HG03565 (cell line): ENCODE data around the gene TARS1.
A peak's percentile ranks its signal among the peaks of the same experiment; 100 is the strongest.

Experiments used
- ATAC-seq: cut with Tn5 transposase; IDR thresholded peaks from one replicate; pipeline ENCODE4 v1.9.1; 2021; ENCODE audit warnings: mild to moderate bottlenecking, moderate library complexity; ENCODE audit not compliant: unreplicated experiment

TARS1 gene

DNA sequence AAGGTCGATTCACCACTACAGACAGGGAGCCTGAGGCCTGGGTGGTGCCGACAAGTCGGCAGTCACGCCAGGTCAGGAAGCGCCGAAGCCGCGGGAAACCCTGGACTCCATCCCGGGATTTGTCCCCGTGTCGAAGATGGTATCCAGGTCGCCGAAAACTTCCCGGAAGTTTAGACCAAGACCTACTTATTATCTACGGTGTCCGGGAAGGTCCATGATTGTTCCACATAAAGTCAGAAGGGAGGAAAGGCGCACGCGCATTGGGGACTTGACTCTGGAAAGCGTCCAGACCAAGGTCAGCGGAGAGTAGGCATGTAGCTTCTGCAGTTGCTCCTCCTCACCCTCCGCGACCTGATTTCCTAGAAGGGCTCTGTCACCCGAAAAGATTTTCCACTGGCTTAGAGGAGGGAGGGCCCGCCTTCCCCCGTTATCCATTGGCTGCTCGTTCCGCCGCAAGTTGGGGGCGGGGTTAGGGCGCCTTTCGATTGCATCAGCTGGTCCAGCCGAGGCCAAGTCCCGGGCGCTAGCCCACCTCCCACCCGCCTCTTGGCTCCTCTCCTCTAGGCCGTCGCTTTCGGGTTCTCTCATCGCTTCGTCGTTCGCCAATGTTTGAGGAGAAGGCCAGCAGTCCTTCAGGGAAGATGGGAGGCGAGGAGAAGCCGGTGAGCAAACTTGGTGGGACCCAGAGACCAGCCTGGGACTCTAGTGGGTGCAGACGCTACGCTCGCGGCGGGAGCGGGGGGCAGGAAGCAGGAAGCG, at the start of gene TARS1:
Gene TARS1, plus strand, starts transcription at position 484 of the 759 bp plus-strand sequence. Its CDS starts 122 bp downstream, at position 606.
- peak; percentile 86 for ATAC-seq

DNA sequence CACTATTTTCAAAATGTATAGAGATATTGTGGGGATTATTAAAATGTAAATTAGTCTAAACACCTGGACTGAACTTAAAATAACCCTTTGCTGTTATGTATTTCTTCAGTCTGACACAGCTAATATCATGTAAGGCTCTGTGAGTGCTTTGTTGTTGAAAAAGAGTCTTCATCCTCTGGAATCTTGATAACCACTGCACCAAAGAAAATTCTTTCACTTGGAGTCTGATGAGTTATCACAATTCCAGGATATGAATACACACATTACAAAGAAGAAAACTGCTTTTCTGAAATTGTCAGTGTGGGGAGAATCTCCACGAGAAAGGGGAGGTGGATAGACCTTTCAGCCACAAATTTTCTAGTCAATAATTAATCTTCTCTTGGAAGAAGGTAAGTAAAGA, 42.3 kb upstream of the TARS1 start:
- no peak for ATAC-seq

DNA sequence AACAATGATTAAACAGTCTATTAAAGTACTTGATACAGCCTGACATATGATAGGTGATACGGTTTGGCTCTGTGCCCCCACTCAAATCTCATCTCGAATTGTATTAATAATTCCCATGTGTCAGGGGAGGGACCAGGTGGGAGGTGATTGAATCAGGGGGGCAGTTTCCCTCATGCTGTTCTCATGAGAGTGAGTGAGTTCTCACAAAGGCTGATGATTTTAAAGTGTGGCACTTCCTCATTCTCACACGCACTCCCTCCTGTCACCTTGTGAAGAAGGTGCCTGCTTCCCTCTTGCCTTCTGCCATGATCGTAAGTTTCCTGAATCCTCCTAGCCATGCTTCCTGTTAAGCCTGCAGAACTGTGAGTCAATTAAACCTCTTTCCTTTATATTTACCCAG, 40.1 kb upstream of the TARS1 start:
- peak; percentile 40 for ATAC-seq

- ATAC-seq, result no peak
Observed at GRCh38 chr5:33401482-33402390, 39.0 kb upstream of the TARS1 start.

GRCh38 chr5:33403187-33403586, 37.6 kb upstream of the TARS1 start:
- ATAC-seq, result no peak

- ATAC-seq, result no peak
Observed at GRCh38 chr5:33408816-33409215, 31.9 kb upstream of the TARS1 start.

DNA sequence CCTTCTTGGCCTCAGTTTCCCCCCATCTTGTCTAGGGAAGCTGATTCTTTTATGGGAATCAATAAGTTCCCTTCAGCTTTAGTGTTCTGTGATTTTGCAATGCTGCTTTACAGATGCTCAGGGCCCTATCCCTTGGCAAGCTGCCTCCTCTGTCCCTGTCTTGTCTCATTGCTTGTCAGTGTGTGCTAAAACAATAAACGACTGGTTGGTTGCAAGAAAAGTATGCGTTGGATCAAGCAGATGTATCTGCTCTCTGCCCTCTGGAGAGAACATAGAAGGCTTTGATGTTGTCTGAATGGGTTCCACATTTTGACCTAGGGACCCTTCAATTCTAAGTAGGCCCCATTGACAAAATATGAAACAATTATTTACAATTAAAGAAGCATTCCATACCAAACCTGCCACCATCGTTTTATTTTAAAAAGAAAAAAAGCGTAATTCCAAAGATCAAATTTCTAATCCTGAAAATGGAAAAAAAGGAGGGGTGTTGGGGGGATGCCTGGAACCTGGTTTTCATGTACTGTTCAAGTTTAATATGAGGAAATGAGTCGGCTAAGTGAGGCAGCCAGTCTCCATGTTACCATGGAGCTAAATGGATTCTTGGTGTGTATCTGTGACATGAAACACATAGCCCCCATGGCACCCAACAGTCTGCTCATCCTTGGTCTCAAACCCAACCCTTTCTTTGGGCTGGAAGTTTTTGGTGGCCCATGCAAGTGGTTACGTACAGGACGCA, 31.2 kb upstream of the TARS1 start:
- ATAC-seq, result no peak

- ATAC-seq, result no peak
Observed at GRCh38 chr5:33410221-33410620, 30.5 kb upstream of the TARS1 start.

DNA sequence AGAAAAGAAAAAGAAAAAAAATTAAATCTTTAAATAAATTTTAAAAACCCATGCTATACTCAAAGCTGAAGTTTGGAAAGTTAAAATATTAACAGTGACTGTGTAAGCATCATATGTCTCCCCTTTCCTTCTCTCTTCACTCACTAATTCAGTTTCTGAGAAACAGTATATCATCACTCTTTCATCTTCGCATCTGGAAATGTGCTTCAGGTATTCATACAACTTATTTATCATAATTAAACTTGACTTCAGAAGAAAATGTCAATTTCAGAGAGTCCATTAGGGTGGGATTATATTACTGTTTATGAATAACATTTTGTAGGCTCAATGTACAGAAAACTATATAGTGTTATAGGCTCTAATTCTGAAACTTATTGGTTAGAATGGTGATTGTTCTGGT, 29.3 kb upstream of the TARS1 start:
- no peak for ATAC-seq

DNA sequence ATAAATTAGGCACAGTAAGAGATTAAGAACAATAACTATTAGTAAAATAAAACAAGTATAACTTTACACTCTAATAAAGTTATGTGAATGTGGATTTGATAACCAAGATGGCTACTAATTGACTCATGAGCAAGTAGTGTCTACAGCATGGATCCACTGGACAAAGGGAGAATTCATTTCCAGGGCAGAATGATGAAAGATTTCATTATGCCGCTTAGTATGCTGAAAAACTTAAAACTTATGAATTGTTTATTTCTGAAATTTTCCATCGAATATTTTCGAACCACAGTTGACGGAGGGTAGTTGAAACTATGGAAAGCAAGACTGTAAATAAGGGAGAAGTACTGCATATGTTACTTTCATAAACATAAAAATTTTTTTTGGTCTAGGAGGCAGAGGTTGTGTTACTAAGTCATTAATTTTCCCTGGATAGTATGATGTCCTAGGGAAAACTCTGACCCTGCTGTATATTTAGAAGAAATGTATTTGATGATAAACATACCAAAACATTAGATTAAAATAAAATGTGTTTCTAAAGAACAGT, 24.9 kb upstream of the TARS1 start:
- no peak for ATAC-seq

DNA sequence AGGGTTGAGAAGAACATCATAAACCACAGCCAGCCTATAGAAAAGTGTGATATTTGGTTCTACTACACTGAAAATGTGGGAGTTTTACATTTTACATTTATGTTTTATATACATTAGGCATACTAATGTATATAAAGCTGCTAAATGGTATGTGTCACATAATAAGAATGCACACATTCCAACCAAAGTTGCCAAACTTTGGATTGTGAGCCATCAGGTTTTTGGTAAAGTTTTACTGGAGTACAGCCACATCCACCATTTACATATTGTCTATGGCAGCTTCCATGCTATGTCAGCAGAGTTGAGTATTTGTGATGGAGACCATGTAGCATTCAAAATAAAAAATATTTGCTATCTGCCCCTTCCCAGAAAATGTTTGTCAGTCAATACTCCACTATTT, 23.1 kb upstream of the TARS1 start:
- no peak for ATAC-seq

DNA sequence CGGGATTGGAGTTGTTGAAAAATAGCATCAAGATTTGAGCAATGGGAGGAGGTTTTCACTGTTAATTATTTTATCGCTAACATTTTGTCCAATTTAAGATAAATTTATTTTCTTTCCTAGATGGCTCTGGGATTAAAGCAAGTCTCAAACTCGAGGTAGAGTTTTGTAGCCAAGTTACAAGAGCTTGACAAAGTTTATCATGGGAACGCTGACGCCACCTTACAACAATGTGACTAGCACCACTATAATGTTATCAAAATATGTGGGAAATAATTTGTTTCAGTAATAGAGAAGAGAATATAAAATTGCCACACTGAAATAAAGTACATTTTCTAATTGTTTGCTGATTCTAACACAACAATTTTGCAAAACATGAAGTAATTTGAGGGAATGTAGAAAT, 19.8 kb upstream of the TARS1 start:
- ATAC-seq, result no peak

GRCh38 chr5:33422191-33422590, 18.6 kb upstream of the TARS1 start:
- no peak for ATAC-seq

DNA sequence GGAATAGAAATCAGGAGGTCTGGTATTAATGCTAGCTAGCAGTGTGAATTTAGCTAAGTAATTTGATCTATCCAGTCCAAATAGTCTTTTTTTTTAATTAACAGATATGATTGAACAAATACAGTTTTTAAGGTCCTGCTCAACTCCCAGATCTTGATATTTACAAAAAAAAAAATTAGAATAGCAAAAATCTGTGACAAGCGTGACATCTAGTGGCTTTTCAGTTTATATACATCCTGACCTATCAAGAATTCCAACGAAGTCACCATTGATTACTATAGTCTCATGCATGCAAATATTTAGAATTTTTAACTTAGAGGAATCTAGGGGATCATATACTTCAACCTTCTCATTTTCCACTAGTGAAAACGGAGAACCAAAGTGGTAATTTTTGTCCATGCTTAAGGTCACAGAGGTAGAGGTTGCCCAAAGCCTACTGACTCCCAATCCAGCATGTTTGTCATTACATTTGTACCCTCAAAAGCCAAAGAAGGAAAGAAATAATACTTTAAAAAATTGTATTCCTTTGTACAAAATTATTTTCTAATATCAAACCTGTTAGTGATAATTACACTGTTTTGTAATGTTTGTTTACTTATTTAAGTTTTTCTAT, 17.6 kb upstream of the TARS1 start:
- no peak for ATAC-seq

DNA sequence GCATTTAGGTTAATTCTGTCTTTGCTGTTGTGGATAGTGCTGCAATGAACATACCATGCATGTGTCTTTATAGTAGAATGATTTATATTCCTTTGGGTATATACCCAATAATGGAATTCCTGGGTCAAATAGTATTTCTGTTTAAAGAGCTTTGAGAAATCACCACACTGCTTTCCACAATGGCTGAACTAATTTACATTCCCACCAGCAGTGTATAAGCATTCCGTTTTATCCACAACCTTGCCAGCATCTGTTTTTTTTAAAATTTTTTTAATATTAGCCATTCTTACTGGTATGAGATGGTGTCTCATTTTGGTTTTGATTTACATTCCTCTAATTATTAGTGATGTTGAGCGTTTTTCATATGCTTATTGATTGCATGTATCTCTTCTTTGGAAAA, 15.5 kb upstream of the TARS1 start:
- ATAC-seq, result no peak

DNA sequence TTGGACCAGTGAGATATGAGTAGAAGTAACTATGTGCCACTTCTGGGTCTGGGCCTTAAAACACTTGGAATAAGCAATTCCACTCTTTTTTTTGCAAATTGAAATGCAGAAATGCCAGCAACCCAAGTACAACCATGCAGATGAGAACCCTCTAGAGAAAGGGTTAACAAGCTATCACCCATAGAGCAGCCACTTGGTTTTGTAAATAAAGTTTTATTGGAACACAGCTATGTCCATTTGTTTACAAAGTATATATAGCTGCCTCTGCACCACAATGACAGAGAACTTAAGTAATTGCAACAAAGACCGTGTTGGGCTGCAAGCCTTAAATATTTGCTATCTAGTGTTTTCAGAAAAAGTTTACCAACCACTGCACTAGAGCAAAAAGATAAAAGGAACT, 9.8 kb upstream of the TARS1 start:
- no peak for ATAC-seq

GRCh38 chr5:33432656-33433055, 8.1 kb upstream of the TARS1 start:
- no peak for ATAC-seq

DNA sequence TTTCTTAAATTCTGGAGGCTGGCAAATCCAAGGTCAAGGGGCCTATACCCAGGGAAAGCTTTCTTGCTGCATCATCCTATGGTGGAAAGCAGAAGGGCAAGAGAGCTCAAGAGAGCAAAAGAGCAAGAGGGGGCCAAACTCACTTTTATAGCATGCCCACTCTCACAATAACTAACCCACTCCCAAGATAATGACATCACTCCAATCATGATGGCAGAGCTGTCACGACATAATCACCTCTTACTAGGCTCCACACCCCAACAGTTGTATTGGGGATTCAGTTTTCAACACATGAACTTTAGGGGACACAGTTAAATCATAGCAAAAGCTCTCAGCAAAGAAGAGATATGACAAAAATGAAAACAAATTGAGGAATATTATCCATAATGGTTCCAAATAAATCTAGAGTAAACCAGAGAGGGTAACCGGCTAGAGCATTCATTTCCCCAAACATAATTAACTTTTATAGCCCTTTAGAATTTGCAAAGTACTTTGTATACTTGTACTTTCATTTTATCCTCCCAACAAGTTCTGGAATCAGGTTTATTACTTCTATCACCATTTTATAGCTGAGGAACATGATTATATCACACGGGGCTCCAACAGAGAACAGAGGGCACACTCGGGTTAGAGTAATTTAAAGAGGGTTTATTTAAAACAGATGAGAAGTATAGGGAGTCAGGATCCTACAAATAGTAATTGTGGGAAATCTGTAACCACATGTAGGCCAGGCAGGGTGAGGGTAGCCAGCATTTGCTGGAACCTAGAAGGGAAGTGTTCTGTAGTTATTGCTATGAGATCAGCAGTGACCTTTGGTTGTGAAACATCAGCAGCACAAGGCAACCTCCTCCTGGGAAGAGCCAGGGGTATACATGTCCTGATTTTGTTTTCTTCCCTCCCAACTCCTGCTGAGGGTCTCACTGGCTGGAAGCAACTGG, 7.2 kb upstream of the TARS1 start:
- no peak for ATAC-seq

DNA sequence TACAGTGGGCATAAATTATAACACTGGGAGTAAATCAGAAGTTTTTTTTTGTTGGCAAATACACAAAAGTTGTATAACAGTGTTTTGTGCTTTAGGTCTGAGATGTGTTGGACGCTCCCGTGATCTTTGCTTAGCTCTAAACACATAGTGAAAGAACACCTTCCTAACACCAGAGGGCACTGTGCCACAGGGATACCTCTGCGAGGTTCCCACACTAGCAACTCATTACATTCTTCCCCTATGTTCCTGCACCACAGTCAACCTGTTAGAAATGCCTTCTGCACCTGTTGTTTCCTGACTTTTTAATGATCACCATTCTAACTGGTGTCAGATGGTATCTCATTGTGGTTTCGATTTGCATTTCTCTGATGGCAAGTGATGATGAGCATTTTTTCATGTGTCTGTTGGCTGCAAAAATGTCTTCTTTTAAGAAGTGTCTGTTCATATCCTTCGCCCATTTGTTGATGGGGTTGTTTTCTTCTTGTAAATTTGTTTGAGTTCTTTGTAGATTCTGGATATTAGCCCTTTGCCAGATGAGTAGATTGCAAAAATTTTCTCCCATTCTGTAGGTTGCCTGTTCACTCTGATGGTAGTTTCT, 4.8 kb upstream of the TARS1 start:
- peak; percentile 62 for ATAC-seq
